CD4-positive, alpha-beta T cell treated with Interleukin-10 for 1 hour (primary cell): Measurements from ENCODE around the gene SLIT3.

Experiments
- DNase-seq: peaks from one replicate; pipeline ENCODE4 v3.0.0-alpha.2; 2020

The SLIT3 gene

GRCh38 chr5:168946363-168946762 lies 354.6 kb downstream of the SLIT3 start:
- no peak for DNase-seq

- no peak for DNase-seq
Measured at GRCh38 chr5:168944004-168944403, 356.9 kb downstream of the SLIT3 start.

- DNase-seq: no peak
Measured at GRCh38 chr5:168943091-168943884, 357.7 kb downstream of the SLIT3 start.

GRCh38 chr5:168941901-168942300 lies 359.0 kb downstream of the SLIT3 start:
- no peak for DNase-seq

- no peak for DNase-seq
Measured at GRCh38 chr5:168940712-168941111, 360.2 kb downstream of the SLIT3 start.

- no peak for DNase-seq
Measured at GRCh38 chr5:168939887-168940544, 360.9 kb downstream of the SLIT3 start.

- DNase-seq: no peak
Measured at GRCh38 chr5:168939156-168939800, 361.7 kb downstream of the SLIT3 start.

GRCh38 chr5:168936511-168936910 lies 364.4 kb downstream of the SLIT3 start:
- DNase-seq: no peak

- no peak for DNase-seq
Measured at GRCh38 chr5:168935183-168935582, 365.8 kb downstream of the SLIT3 start.

- no peak for DNase-seq
Measured at GRCh38 chr5:168934169-168934568, 366.8 kb downstream of the SLIT3 start.

GRCh38 chr5:168932400-168933189 lies 368.3 kb downstream of the SLIT3 start:
- DNase-seq: no peak

GRCh38 chr5:168931638-168932345 lies 369.1 kb downstream of the SLIT3 start:
- no peak for DNase-seq

- no peak for DNase-seq
Measured at GRCh38 chr5:168929656-168930055, 371.3 kb downstream of the SLIT3 start.

- no peak for DNase-seq
Measured at GRCh38 chr5:168925160-168925559, 375.8 kb downstream of the SLIT3 start.

- DNase-seq: no peak
Measured at GRCh38 chr5:168921147-168921866, 379.6 kb downstream of the SLIT3 start.

- no peak for DNase-seq
Measured at GRCh38 chr5:168920019-168920810, 380.7 kb downstream of the SLIT3 start.

GRCh38 chr5:168917947-168918600 lies 382.9 kb downstream of the SLIT3 start:
- no peak for DNase-seq

- no peak for DNase-seq
Measured at GRCh38 chr5:168916852-168917251, 384.1 kb downstream of the SLIT3 start.

- DNase-seq: no peak
Measured at GRCh38 chr5:168916266-168916665, 384.7 kb downstream of the SLIT3 start.

- no peak for DNase-seq
Measured at GRCh38 chr5:168914491-168914890, 386.4 kb downstream of the SLIT3 start.
